ENCODE data around the gene TRANK1. TPM values are rescaled to one million over a fixed set of nuclear protein-coding genes. Genes with fewer than 3 reads are reported as not detected.

Gene TRANK1
- total and polyA plus RNA-seq, 2 of the 8 experiments (the other 6 are each of a cell fraction or from before 2014, with no cell fraction given), result 2.9 to 8.8 TPM

GRCh38 chr3:36923981-36924743 lies 20.7 kb downstream of the TRANK1 start:
- 84% methylated on average over 10 of the region's 11 CpGs; no CpG with 5 or more reads in 1 of the 2 experiments for WGBS, 2 experiments (ENCODE audit: extremely low coverage in 1 of 2, insufficient coverage in 1 of 2, insufficient read length in 1 of 2, insufficient replicate concordance in 2 of 2, low coverage in 1 of 2, low lambda C conversion rate in 2 of 2, missing lambda C conversion rate in 1 of 2)
- H3K4me1 ChIP-seq (replicated peaks in 1 of 4; ENCODE audit: control insufficient read depth in 3 of 4, insufficient read depth in 4 of 4, low read length in 3 of 4), result peaks cover 0 to 4% (median 0%) of the 10 kb centered on the region in 4 experiments; a peak in 1 of 7 replicates
- TF ChIP-seq CTBP2 (IDR thresholded peaks at IDR 0.05; ENCODE audit: borderline replicate concordance, insufficient read depth, insufficient read length, low read length) (no peak), PHF8 (conservative IDR thresholded peaks at IDR 0.05; ENCODE audit: low read depth, low read length) (no peak), CREB1 (IDR thresholded peaks at IDR 0.05) (no peak), TAF1 (IDR thresholded peaks at IDR 0.05; ENCODE audit: low read depth, low read length) (no peak), CEBPB (IDR thresholded peaks at IDR 0.05; ENCODE audit: low read depth, low read length) (no peak), NRF1 (IDR thresholded peaks at IDR 0.05; ENCODE audit: low read depth, low read length) (no peak), BRCA1 (IDR thresholded peaks at IDR 0.05; ENCODE audit: low read depth, low read length) (no peak), HDAC2 (IDR thresholded peaks at IDR 0.05; ENCODE audit: borderline replicate concordance in 1 of 2, low read depth in 2 of 2, low read length in 2 of 2) (no peak), MAX (IDR thresholded peaks at IDR 0.05) (no peak)

More at GRCh38 chr3:36923981-36924743, 20.7 kb downstream of the TRANK1 start:
- Histone ChIP-seq H3K79me1 (ENCODE audit: low read depth, low read length) (no peaks in the 10 kb centered on the region), H2AK5ac (ENCODE audit: low read depth, low read length) (no peak overlapping the region), H3K27ac (ENCODE audit: low read depth, low read length) (no peak overlapping the region), H3K36me3 (ENCODE audit: control insufficient read depth in 2 of 4, insufficient read depth in 4 of 4, low read length in 3 of 4) (no peaks in the 10 kb centered on the region), H3K9ac (replicated peaks in 1 of 4; ENCODE audit: extremely low read depth in 1 of 4, low read depth in 3 of 4, low read length in 3 of 4) (no peak overlapping the region), H4K20me1 (replicated peaks in 1 of 2; ENCODE audit: control insufficient read depth in 1 of 2, insufficient read depth in 2 of 2, low read length in 2 of 2) (no peaks in the 10 kb centered on the region), H2BK120ac (replicated peaks; ENCODE audit: low read depth, low read length) (no peak overlapping the region), H4K5ac (ENCODE audit: insufficient read length, low read depth, low read length) (no peak overlapping the region), H3K9me3 (ENCODE audit: insufficient read depth in 2 of 2, low read depth in 1 of 2, low read length in 1 of 2) (no peaks in the 10 kb centered on the region), H3K14ac (ENCODE audit: insufficient read length) (no peak overlapping the region), H3K4ac (replicated peaks; ENCODE audit: insufficient read length, low read depth, low read length) (no peak overlapping the region), H3K23me2 (ENCODE audit: low read depth, low read length) (no peaks in the 10 kb centered on the region), H3K23ac (ENCODE audit: insufficient read length) (no peak overlapping the region), H4K8ac (ENCODE audit: extremely low read depth, insufficient read depth, low read length) (no peak overlapping the region), H3K4me2 (ENCODE audit: insufficient read depth in 1 of 2, low read depth in 2 of 2, low read length in 2 of 2) (peak overlapping the region; percentile 5 to 54; a peak in 1 of 4 replicates), H2AFZ (ENCODE audit: low read length) (no peak overlapping the region), H2BK20ac (ENCODE audit: low read length) (no peak overlapping the region), H2BK5ac (ENCODE audit: low read depth, low read length) (peak overlapping the region; percentile 19; the same call in 1 of the 2 replicates), H3K27me3 (replicated peaks in 1 of 4; ENCODE audit: control insufficient read depth in 3 of 4, extremely low read depth in 1 of 4, insufficient read depth in 3 of 4, low read length in 3 of 4) (no peaks in the 10 kb centered on the region), H2BK12ac (ENCODE audit: low read depth, low read length) (0 out of 2 replicates have a peak overlapping the region, but pooled peaks have one; percentile 0), H4K91ac (replicated peaks; ENCODE audit: insufficient read length, low read length) (no peak overlapping the region), H2BK15ac (ENCODE audit: low read length) (no peak overlapping the region), H3K4me3 (ENCODE audit: extremely low read depth in 1 of 4, insufficient read depth in 2 of 4, low read depth in 3 of 4, low read length in 4 of 4) (peak overlapping the region in 1 of 4 experiments; percentile 13; a peak in 1 of 8 replicates), H3K18ac (ENCODE audit: extremely low read depth, low read length) (no peak overlapping the region), H3K79me2 (ENCODE audit: control insufficient read depth in 1 of 2, insufficient read depth in 2 of 2, low read length in 2 of 2) (no peaks in the 10 kb centered on the region), H3K56ac (replicated peaks; ENCODE audit: insufficient read length, low read depth, low read length) (no peak overlapping the region)
- POLR2A ChIA-PET (ENCODE audit: partially characterized antibody), result interaction anchor here (0.8 to 1.7 kb wide), 9 partner anchors 8 to 68 kb away, joined by 3 to 6 read pairs (median 3); partner anchors contain the start of gene TRANK1
- DNase-seq (ENCODE audit: low read depth in 1 of 2, low spot score in 2 of 2) (no peak), FAIRE-seq (no peak)
- CTCF ChIA-PET (ENCODE audit: partially characterized antibody), result interaction anchor here (0.6 to 7.7 kb wide), 16 partner anchors 12 to 91 kb away, joined by 3 to 62 read pairs (median 4); partner anchors contain the start of genes EPM2AIP1 and MLH1

Data from H1 (cell line).